ENCODE measurements around the gene OCIAD2. TPM values are rescaled to one million over a fixed set of nuclear protein-coding genes. Genes with fewer than 3 reads are reported as not detected.
"Not testable (repeated sequence)": the region's sequence is repeated elsewhere in the genome, so short reads cannot be mapped to it uniquely, and the experiment has no call there.

OCIAD2 gene
- 44.4 and 64.1 TPM in 2 replicates for total RNA-seq (2014; rRNA removed; shearing (Covaris generic))
- polyA plus RNA-seq (2014; cell fraction: nucleus; rRNA removed) = 3.2 and 7.5 TPM in 2 replicates

GRCh38 chr4:48906206-48907173, at the start of gene OCIAD2:
Gene OCIAD2, minus strand, starts transcription at chr4:48906774. Its CDS starts 2,225 bp downstream, at chr4:48904549.
- peak; percentile 53 for DNase-seq (ENCODE audit: extremely low read depth, low read depth)

- DNase-seq (ENCODE audit: extremely low read depth, low read depth) = no peak
Measured at GRCh38 chr4:48954314-48954713, 47.7 kb upstream of the OCIAD2 start.

- DNase-seq (ENCODE audit: extremely low read depth, low read depth) = no peak
Measured at GRCh38 chr4:48949518-48950219, 43.1 kb upstream of the OCIAD2 start.

GRCh38 chr4:48949086-48949485, 42.5 kb upstream of the OCIAD2 start:
- DNase-seq (ENCODE audit: extremely low read depth, low read depth) = no peak

- no peak for DNase-seq (ENCODE audit: extremely low read depth, low read depth)
Measured at GRCh38 chr4:48947731-48948130, 41.2 kb upstream of the OCIAD2 start.

GRCh38 chr4:48945981-48946380, 39.4 kb upstream of the OCIAD2 start:
- DNase-seq (ENCODE audit: extremely low read depth, low read depth) = no peak

GRCh38 chr4:48944756-48945241, 38.2 kb upstream of the OCIAD2 start:
- no peak for DNase-seq (ENCODE audit: extremely low read depth, low read depth)

- DNase-seq (ENCODE audit: extremely low read depth, low read depth) = no peak
Measured at GRCh38 chr4:48944252-48944651, 37.7 kb upstream of the OCIAD2 start.

GRCh38 chr4:48943387-48943786, 36.8 kb upstream of the OCIAD2 start:
- no peak for DNase-seq (ENCODE audit: extremely low read depth, low read depth)

GRCh38 chr4:48939785-48940184, 33.2 kb upstream of the OCIAD2 start:
- DNase-seq (ENCODE audit: extremely low read depth, low read depth) = no peak

- no peak for DNase-seq (ENCODE audit: extremely low read depth, low read depth)
Measured at GRCh38 chr4:48938831-48939230, 32.3 kb upstream of the OCIAD2 start.

- DNase-seq (ENCODE audit: extremely low read depth, low read depth) = no peak
Measured at GRCh38 chr4:48937033-48937432, 30.5 kb upstream of the OCIAD2 start.

GRCh38 chr4:48931459-48931858, 24.9 kb upstream of the OCIAD2 start:
- no peak for DNase-seq (ENCODE audit: extremely low read depth, low read depth)

GRCh38 chr4:48930654-48931053, 24.1 kb upstream of the OCIAD2 start:
- no peak for DNase-seq (ENCODE audit: extremely low read depth, low read depth)

- no peak for DNase-seq (ENCODE audit: extremely low read depth, low read depth)
Measured at GRCh38 chr4:48924416-48924815, 17.8 kb upstream of the OCIAD2 start.

GRCh38 chr4:48923065-48923464, 16.5 kb upstream of the OCIAD2 start:
- DNase-seq (ENCODE audit: extremely low read depth, low read depth) = not testable (repeated sequence)

- DNase-seq (ENCODE audit: extremely low read depth, low read depth) = no peak
Measured at GRCh38 chr4:48914311-48914710, 7.7 kb upstream of the OCIAD2 start.

- no peak for DNase-seq (ENCODE audit: extremely low read depth, low read depth)
Measured at GRCh38 chr4:48913346-48913745, 6.8 kb upstream of the OCIAD2 start.

- no peak for DNase-seq (ENCODE audit: extremely low read depth, low read depth)
Measured at GRCh38 chr4:48912349-48912748, 5.8 kb upstream of the OCIAD2 start.

- peak; percentile 41 for DNase-seq (ENCODE audit: extremely low read depth, low read depth)
Measured at GRCh38 chr4:48910511-48910910, 3.9 kb upstream of the OCIAD2 start.

- peak; percentile 64 for DNase-seq (ENCODE audit: extremely low read depth, low read depth)
Measured at GRCh38 chr4:48909697-48910096, 3.1 kb upstream of the OCIAD2 start.

Data from NCI-H460 (cell line).